GM12878 (cell line): Measurements from ENCODE around the gene KCNC1. TPM values are rescaled to one million over a fixed set of nuclear protein-coding genes. Genes with fewer than 3 reads are reported as not detected.

ENCODE experiments used
- ATAC-seq: fragments of 200-7000 bp; cut with Tn5 transposase; 3 replicates; pipeline ENCODE4 v1.9.1; 2020; ENCODE audit warnings: mild to moderate bottlenecking, moderate library complexity
- BruUV-seq: library from RNA; stranded (reverse); fragments of 400-500 nt; replicated peaks from 2 replicates; lab custom pipeline; 2021; lab: Mats Ljungman, UMichigan
- CTCF ChIA-PET: fragments of 300-600 bp; sonication (Branson Sonifier 250); formaldehyde crosslinking; extraction: SDS; loops from one replicate; lab custom pipeline; 2021; ENCODE audit warnings: inconsistent platforms; lab: Yijun Ruan, JAX
- POLR2A ChIA-PET: fragments of 350-600 bp; formaldehyde crosslinking; extraction: SDS; loops from one replicate; lab custom pipeline; 2021; ENCODE audit warnings: inconsistent platforms; lab: Charles Lee
- RAD21 ChIA-PET: fragments of 300-600 bp; sonication (Branson Sonifier 250); formaldehyde crosslinking; loops from one replicate; lab custom pipeline; 2023; ENCODE audit warnings: antibody characterized with exemption; ENCODE audit not compliant: unreplicated experiment; lab: Charles Lee
- SMC1A ChIA-PET: fragments of 300-600 bp; sonication (Branson Sonifier 250); formaldehyde crosslinking; loops from one replicate; lab custom pipeline; 2023; ENCODE audit not compliant: unreplicated experiment, uncharacterized antibody; lab: Charles Lee
- DNase-seq: peaks from one replicate; pipeline ENCODE4 v3.0.0-alpha.2; 2011; ENCODE audit warnings: low read depth, low spot score
- FAIRE-seq: peaks from 3 replicates; lab custom pipeline; 2011; peaks lifted over from hg19 to GRCh38; lab: Jason Lieb, UNC
- H2AFZ ChIP-seq: 2 replicates; pipeline ENCODE4 v1.6.0; 2011; ENCODE audit warnings: low read depth, low read length, control low read depth; ENCODE audit not compliant: control insufficient read depth
- H3K27ac ChIP-seq: 2 replicates; pipeline ENCODE4 v1.5.1; 2011; ENCODE audit warnings: control low read depth; ENCODE audit not compliant: control insufficient read depth, insufficient read depth
- H3K27me3 ChIP-seq, 2 experiments: replicated peaks in 1 of 2; 2 replicates each; pipeline versions ENCODE4 v1.6.0 to v1.6.1; 2011; ENCODE audit warnings: low read length in 1 of 2; ENCODE audit not compliant: control insufficient read depth in 2 of 2, insufficient read depth in 2 of 2
- H3K36me3 ChIP-seq, 2 experiments: 2 replicates each; pipeline ENCODE4 v1.5.1; 2011; ENCODE audit warnings: low read length in 1 of 2; ENCODE audit not compliant: control insufficient read depth in 2 of 2, insufficient read depth in 2 of 2
- H3K4me1 ChIP-seq: 2 replicates; pipeline ENCODE4 v1.6.1; 2011; ENCODE audit warnings: mild to moderate bottlenecking, low read length, moderate library complexity, mixed read lengths; ENCODE audit not compliant: control insufficient read depth, insufficient read depth
- H3K4me2 ChIP-seq: 2 replicates; pipeline ENCODE4 v1.6.0; 2011; ENCODE audit warnings: control low read depth; ENCODE audit not compliant: control insufficient read depth, insufficient read depth
- H3K4me3 ChIP-seq: fragments of 200-600 bp; sonication (generic); 2 replicates; pipeline ENCODE4 v1.5.1; 2016
- H3K79me2 ChIP-seq: 2 replicates; pipeline ENCODE4 v1.6.0; 2011; ENCODE audit warnings: low read length; ENCODE audit not compliant: control insufficient read depth, insufficient read depth
- H3K9ac ChIP-seq: 2 replicates; pipeline ENCODE4 v1.8.0; 2011; ENCODE audit warnings: low read length, control low read depth, mixed read lengths; ENCODE audit not compliant: control insufficient read depth, insufficient read depth
- H3K9me3 ChIP-seq: replicated peaks from 3 replicates; pipeline ENCODE4 v1.5.1; 2011; ENCODE audit warnings: mild to moderate bottlenecking, low read length; ENCODE audit not compliant: control insufficient read depth, insufficient read depth
- H4K20me1 ChIP-seq: 2 replicates; pipeline ENCODE4 v1.6.0; 2011; ENCODE audit not compliant: control insufficient read depth, insufficient read depth
- CEBPB ChIP-seq, 2 experiments: fragments of 150-350 bp in 1 of 2; IDR thresholded peaks; 2 replicates each; pipeline ENCODE4 v1.6.1; 2012 to 2014; ENCODE audit warnings: low read depth in 2 of 2, low read length in 2 of 2, borderline replicate concordance in 1 of 2, inconsistent platforms in 1 of 2
- EGR1 ChIP-seq, 2 experiments: IDR thresholded peaks; 1 replicate in 1 of 2; 2 replicates in 1 of 2; pipeline ENCODE4 v1.6.1; 2011 to 2012; ENCODE audit warnings: low read depth in 2 of 2, low read length in 2 of 2, borderline replicate concordance in 1 of 2, mild to moderate bottlenecking in 1 of 2, moderate library complexity in 1 of 2
- FOXM1 ChIP-seq: IDR thresholded peaks from 2 replicates; pipeline ENCODE4 v1.6.1; 2012; ENCODE audit warnings: low read depth, mild to moderate bottlenecking, inconsistent platforms, low read length, moderate library complexity
- LARP7 ChIP-seq: fragments of 450-650 bp; IDR thresholded peaks from 2 replicates; pipeline ENCODE4 v1.6.1; 2017; ENCODE audit warnings: mild to moderate bottlenecking
- NR2C1 ChIP-seq: fragments of 450-650 bp; IDR thresholded peaks from 2 replicates; pipeline ENCODE4 v1.6.1; 2017; ENCODE audit warnings: antibody characterized with exemption, mild to moderate bottlenecking, moderate library complexity
- POU2F2 ChIP-seq: IDR thresholded peaks from 3 replicates; pipeline ENCODE4 v1.6.1; 2011; ENCODE audit warnings: low read depth, mild to moderate bottlenecking, low read length, borderline replicate concordance
- WGBS: methylation state at CpG from one replicate; pipeline ENCODE4 v1.1.6; 2016; ENCODE audit warnings: low lambda C conversion rate; ENCODE audit not compliant: insufficient replicate concordance, insufficient coverage; ENCODE audit errors: missing lambda C conversion rate; 5-methylcytosine and 5-hydroxymethylcytosine counted together
- in situ Hi-C: fragments of 300-500 bp; cut with MboI; formaldehyde crosslinking; loops from 9 replicates; pipeline ENCODE4 v1.14.3; 2018; ENCODE audit warnings: mixed read lengths
- intact Hi-C: fragments of 100-400 bp; cut with micrococcal nuclease; formaldehyde crosslinking; loops from one replicate; pipeline ENCODE4 v1.14.2; 2022; ENCODE audit not compliant: unreplicated experiment
- polyA plus RNA-seq, 11 experiments: library from polyadenylated mRNA; depleted of rRNA in 4 of 11; unstranded in 6 of 11; stranded (reverse) in 5 of 11; fragments of >200 nt; fragmentation: Nextera tagmentation in 4 of 11; fragmentation: Illumina TruSeq in 1 of 11; extraction: Ambion mirVana in 4 of 11; extraction: Trizol in 1 of 11; gene quantifications; 1 replicate in 1 of 11; 2 replicates in 10 of 11; pipeline versions ENCODE4 v1.2.1 to v1.2.3, GENCODE V29; 2011 to 2016; ENCODE audit warnings: inconsistent platforms in 2 of 11, missing spikeins in 2 of 11, low read depth in 1 of 11
- total RNA-seq, 4 experiments: library from RNA; depleted of rRNA in 3 of 4; stranded (reverse); fragments of >200 nt in 3 of 4; fragmentation: Illumina TruSeq in 1 of 4; extraction: Trizol in 1 of 4; gene quantifications; 2 replicates each; pipeline versions ENCODE4 v1.2.1 to v1.2.3, GENCODE V29; 2013 to 2021
- TF ChIP-seq, protein P1 (sequence below): fragments of 450-650 bp; IDR thresholded peaks from 2 replicates; pipeline ENCODE4 v1.6.1; 2014; ENCODE audit warnings: mild to moderate bottlenecking
- TF ChIP-seq, protein P2 (sequence below): IDR thresholded peaks from 2 replicates; pipeline ENCODE4 v1.6.1; 2012; ENCODE audit warnings: low read depth, low read length, improper control_type of control experiment
- TF ChIP-seq, protein P3 (sequence below): IDR thresholded peaks from 2 replicates; pipeline ENCODE4 v1.6.1; 2012; ENCODE audit warnings: mild to moderate bottlenecking, low read depth, low read length

KCNC1 gene
- total and polyA plus RNA-seq, 10 of the 15 experiments (the other 5 are each of a cell fraction or from before 2014, with no cell fraction given), result 0.27 to 0.34 TPM; not detected in 8

DNA sequence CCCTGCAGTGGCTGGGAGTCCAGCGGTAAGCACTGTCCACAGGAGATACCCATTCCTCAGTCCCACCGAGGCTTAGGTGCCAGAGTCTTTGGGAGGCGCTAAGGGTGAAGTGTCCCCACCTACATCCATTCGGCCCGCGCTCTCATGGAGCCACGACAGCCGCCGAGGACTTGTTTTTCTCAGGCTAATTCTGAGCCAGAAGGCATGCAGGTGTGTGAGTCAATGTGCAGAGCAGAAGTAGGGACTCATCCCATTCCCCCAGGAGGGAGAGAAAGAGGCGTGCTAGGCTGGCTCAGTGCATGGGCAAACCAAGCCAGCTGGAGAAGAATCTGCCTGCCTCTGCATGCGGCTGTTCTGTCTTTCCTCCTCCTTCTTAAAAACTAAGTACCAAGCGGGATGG lies 46.6 kb downstream of the KCNC1 start:
- Histone ChIP-seq H2AFZ (no peak overlapping the region), H3K4me3 (no peak overlapping the region), H3K9me3 (no peaks in the 10 kb centered on the region), H3K27me3 (no peaks in the 10 kb centered on the region), H3K4me1 (no peaks in the 10 kb centered on the region), H3K36me3 (no peaks in the 10 kb centered on the region), H3K27ac (no peak overlapping the region), H4K20me1 (no peaks in the 10 kb centered on the region; the same call in 1 of the 2 replicates), H3K4me2 (no peak overlapping the region), H3K79me2 (no peaks in the 10 kb centered on the region), H3K9ac (no peak overlapping the region)
- ChIA-PET SMC1A (interaction anchor here (0.6 kb wide), 1 partner anchor 404 kb away, joined by 3 read pairs; no protein-coding TSS in a partner anchor), POLR2A (no interaction called here), RAD21 (no interaction called here), CTCF (no interaction called here)
- no TSS peak for BruUV-seq
- in situ Hi-C loops, result no loop called here
- 74% methylated on average over 12 of the region's 12 CpGs for WGBS
- ATAC-seq (no peak), FAIRE-seq (no peak), DNase-seq (no peak)
- intact Hi-C loops, result no loop called here
- TF ChIP-seq, protein P1, sequence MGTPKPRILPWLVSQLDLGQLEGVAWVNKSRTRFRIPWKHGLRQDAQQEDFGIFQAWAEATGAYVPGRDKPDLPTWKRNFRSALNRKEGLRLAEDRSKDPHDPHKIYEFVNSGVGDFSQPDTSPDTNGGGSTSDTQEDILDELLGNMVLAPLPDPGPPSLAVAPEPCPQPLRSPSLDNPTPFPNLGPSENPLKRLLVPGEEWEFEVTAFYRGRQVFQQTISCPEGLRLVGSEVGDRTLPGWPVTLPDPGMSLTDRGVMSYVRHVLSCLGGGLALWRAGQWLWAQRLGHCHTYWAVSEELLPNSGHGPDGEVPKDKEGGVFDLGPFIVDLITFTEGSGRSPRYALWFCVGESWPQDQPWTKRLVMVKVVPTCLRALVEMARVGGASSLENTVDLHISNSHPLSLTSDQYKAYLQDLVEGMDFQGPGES, result no peak
- TF ChIP-seq LARP7, result no peak
- TF ChIP-seq, protein P2, sequence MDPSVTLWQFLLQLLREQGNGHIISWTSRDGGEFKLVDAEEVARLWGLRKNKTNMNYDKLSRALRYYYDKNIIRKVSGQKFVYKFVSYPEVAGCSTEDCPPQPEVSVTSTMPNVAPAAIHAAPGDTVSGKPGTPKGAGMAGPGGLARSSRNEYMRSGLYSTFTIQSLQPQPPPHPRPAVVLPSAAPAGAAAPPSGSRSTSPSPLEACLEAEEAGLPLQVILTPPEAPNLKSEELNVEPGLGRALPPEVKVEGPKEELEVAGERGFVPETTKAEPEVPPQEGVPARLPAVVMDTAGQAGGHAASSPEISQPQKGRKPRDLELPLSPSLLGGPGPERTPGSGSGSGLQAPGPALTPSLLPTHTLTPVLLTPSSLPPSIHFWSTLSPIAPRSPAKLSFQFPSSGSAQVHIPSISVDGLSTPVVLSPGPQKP, result no peak
- no peak for TF ChIP-seq NR2C1
- no peak for TF ChIP-seq POU2F2
- no peak for TF ChIP-seq EGR1 (IDR thresholded peaks at IDR 0.05; ENCODE audit: borderline replicate concordance in 1 of 2, low read depth in 2 of 2, low read length in 2 of 2)
- no peak for TF ChIP-seq CEBPB (IDR thresholded peaks at IDR 0.05; ENCODE audit: borderline replicate concordance in 1 of 2, low read depth in 2 of 2, low read length in 2 of 2)
- TF ChIP-seq FOXM1, result no peak
- TF ChIP-seq, protein P3, sequence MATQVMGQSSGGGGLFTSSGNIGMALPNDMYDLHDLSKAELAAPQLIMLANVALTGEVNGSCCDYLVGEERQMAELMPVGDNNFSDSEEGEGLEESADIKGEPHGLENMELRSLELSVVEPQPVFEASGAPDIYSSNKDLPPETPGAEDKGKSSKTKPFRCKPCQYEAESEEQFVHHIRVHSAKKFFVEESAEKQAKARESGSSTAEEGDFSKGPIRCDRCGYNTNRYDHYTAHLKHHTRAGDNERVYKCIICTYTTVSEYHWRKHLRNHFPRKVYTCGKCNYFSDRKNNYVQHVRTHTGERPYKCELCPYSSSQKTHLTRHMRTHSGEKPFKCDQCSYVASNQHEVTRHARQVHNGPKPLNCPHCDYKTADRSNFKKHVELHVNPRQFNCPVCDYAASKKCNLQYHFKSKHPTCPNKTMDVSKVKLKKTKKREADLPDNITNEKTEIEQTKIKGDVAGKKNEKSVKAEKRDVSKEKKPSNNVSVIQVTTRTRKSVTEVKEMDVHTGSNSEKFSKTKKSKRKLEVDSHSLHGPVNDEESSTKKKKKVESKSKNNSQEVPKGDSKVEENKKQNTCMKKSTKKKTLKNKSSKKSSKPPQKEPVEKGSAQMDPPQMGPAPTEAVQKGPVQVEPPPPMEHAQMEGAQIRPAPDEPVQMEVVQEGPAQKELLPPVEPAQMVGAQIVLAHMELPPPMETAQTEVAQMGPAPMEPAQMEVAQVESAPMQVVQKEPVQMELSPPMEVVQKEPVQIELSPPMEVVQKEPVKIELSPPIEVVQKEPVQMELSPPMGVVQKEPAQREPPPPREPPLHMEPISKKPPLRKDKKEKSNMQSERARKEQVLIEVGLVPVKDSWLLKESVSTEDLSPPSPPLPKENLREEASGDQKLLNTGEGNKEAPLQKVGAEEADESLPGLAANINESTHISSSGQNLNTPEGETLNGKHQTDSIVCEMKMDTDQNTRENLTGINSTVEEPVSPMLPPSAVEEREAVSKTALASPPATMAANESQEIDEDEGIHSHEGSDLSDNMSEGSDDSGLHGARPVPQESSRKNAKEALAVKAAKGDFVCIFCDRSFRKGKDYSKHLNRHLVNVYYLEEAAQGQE, result no peak
